NCI-H2171 (cell line): ENCODE measurements around the gene PDYN.

Experiments
- DNase-seq: peaks from one replicate; lab custom pipeline; 2025; lab: John Stamatoyannopoulos, UW

PDYN gene

GRCh38 chr20:1994627-1995026 is 769 bp upstream of the PDYN start:
- DNase-seq, result no peak

- DNase-seq, result no peak
These were observed 1.3 kb downstream of the PDYN start for GRCh38 chr20:1992359-1993110.

GRCh38 chr20:1987826-1988225 is 6.0 kb downstream of the PDYN start:
- DNase-seq, result no peak

DNA sequence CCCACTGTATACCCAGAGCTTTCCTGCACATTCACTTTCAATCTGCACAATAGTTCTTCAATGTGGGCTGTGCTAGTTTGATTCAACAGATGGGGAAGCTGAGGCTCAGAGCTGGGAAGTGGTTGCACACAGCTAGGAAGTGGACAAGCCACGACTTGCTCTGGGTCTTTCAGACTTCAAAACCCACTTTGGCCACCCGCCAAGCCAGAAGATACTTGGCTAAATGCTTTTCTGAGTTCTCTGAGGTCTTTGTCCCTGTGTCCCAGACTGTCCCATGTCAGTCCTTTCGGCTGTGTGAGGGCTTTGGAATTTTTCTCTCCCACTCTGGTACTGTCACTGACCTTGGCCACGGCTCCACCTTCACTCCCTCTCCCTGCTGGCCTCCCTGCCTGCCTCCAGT is 10.6 kb downstream of the PDYN start:
- DNase-seq, result no peak

- DNase-seq, result no peak
These were observed 11.2 kb downstream of the PDYN start for GRCh38 chr20:1982686-1983085.

- DNase-seq, result no peak
These were observed 14.6 kb downstream of the PDYN start for GRCh38 chr20:1979106-1979778.

DNA sequence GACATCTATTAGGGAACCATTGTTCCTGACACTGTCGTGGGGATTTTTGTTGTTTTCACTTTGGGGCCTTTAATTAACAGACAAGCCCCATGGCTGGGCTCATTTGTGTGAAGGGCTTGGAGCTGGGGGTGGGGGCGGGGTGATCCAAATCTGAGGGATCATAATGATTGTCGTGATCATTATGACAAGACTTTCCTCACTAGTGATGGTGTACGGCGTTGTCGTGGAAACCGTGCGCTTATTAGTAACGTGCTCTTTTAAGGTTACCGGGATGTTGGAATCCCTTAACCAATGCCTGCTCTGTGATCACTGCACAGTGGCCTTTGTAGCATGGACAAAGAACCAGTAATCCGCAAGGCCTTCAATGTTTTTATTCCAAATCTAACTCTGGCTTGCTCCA is 18.6 kb downstream of the PDYN start:
- DNase-seq, result no peak

GRCh38 chr20:1973601-1974440 is 20.0 kb downstream of the PDYN start:
- DNase-seq, result no peak

GRCh38 chr20:1971893-1972586 is 21.8 kb downstream of the PDYN start:
- no peak for DNase-seq

- no peak for DNase-seq
These were observed 24.9 kb downstream of the PDYN start for GRCh38 chr20:1968964-1969363.

DNA sequence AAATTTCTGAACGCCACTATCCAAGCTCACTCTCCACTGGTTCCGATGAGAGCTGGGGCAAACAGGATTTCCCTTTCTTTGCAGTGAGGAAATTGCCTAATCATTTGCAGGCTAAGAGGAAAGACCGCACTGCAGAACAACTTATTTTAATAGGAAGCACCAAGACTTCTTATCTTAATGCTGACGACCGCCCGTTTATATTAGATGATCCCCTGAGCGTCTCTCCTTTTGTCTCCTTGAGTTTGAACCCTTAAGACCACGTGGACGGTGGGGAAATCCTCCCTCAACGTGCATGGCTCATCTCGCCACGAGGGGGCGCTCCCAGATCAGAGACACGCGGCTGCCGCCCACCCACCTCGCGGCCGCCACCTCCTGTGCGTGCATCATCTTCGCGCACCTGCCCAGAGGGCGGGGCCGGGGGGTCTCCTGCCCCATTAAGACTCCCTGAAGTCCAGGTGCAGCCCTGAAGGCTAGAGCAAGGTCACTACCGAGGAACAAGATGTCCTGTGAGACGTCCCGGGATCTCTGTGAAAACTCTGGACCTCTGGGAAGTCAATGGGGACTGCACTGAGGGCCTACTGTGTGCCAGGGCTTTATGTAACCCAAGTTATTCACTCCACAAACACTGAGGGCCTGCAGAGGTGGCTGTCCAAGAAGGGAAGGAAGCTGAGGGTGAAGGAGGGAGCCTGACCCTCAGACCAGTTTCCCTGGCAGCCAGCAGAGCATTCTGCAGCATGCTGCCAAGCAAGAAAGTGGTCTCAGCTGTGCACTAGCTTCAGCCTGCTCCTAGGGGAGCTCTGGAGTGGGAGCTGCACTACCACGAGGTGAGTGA is 28.1 kb downstream of the PDYN start:
- peak; percentile 61 for DNase-seq

DNA sequence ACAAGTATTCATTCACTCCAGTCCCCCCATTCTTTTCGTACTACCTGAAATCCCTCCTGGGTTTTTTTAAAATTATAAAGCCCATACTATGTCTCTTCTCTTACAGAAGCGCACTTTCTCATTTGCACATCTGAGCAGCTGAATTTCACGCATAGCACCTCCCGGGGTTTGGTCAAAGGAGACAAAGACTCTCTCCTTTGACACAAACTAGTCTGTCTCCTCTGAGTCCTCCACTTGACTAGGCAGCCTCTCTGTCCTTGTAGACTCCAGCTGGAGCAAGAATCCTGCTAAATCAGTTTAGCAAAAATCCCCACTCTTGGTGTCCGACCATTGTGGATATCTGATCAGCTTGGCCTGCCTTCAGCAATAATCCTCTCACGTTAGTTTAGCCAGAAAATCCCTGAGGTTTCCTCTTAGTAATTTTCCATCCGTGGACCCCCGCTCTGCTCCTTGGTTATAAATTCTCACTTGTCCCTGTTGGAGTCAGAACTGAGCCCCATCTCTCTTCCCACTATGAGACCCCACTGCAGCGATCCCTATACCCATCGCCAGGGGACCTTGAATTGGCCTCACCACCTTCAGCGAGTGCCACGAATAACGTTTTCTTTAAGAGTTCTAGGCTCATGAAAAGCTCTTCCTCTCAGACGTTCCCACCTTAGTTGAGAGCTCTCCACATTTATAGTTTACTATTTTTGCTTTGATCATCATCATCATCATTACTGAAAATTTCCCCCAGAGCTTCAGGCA is 29.0 kb downstream of the PDYN start:
- DNase-seq, result no peak

GRCh38 chr20:1964061-1964460 is 29.8 kb downstream of the PDYN start:
- DNase-seq, result no peak

DNA sequence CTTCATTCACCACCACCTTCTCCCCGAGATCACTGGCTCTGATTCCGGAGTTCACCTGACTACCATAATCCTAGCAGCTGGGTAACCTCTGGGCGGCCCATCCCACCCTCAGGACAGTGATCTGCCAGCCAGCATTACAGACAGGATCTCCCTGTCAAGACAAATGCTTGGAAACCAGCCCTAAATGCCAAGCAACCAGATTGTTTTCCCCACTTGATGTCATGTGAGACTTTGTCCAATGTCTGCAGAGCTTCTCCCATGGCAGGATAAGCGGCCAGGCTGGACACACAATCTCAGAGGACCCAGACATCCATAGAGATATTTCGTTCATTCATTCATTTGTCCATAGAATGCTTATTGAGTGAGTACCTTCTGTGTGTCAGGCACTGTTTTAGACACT is 32.5 kb downstream of the PDYN start:
- DNase-seq, result no peak

DNA sequence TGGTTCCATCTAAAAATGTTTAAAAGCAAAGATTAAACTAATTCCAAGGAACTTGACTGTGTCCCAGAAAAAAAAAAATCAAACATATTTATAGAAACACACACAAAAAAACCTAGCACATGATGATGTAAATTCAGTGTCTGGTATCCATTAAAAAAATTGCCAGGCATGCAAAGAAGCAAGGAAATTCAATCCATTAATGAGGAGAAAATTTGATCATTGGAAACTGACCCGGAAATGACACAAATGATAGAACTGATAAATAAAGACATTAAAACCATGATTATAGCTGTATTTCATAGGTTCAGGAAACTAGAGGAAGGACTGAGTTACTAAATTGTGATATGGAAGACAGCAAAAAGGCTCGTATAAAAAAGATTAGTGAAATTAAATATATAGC is 34.7 kb downstream of the PDYN start:
- no peak for DNase-seq

DNA sequence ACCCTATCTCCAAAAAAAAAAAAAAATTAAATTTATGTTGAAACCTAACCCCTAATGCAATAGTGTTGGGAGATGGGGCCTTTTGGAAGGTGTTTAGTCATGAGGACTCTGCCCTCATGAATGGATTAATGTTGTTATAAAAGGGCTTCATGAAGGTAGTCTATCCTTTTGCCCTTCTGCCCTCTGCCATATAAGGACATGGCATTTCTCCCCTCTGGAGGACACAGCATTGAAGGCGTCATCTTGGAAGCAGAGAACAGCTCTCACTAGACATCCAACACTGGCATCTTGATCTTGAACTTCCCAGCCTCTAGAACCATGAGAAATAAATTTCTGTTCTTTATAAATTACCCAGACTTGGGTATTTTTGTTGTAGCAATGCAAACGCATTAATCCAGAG is 35.4 kb downstream of the PDYN start:
- DNase-seq, result no peak

- no peak for DNase-seq
These were observed 38.6 kb downstream of the PDYN start for GRCh38 chr20:1955217-1955616.

GRCh38 chr20:1953621-1954020 is 40.2 kb downstream of the PDYN start:
- no peak for DNase-seq

- DNase-seq, result peak; percentile 82
These were observed 40.9 kb downstream of the PDYN start for GRCh38 chr20:1952737-1953530.
